NT2/D1 (cell line): ENCODE data around the gene GPRC5A.
A peak's percentile ranks its signal among the peaks of the same experiment; 100 is the strongest.

ENCODE experiments used
- DNase-seq: peaks from one replicate; pipeline ENCODE4 v3.0.0-alpha.2; 2011; ENCODE audit warnings: low read depth, low spot score
- H3K27me3 ChIP-seq: 2 replicates; pipeline ENCODE4 v1.6.0; 2011; ENCODE audit warnings: mild to moderate bottlenecking; ENCODE audit not compliant: insufficient read length, insufficient read depth
- H3K36me3 ChIP-seq: 2 replicates; pipeline ENCODE4 v1.6.1; 2011; ENCODE audit warnings: mild to moderate bottlenecking, low read length, mixed read lengths; ENCODE audit not compliant: insufficient read depth, insufficient read length
- H3K4me1 ChIP-seq: 2 replicates; pipeline ENCODE4 v1.5.1; 2011; ENCODE audit not compliant: insufficient read depth, insufficient read length
- H3K4me3 ChIP-seq: 2 replicates; pipeline ENCODE4 v1.5.1; 2011; ENCODE audit warnings: low read depth; ENCODE audit not compliant: insufficient read length
- H3K9ac ChIP-seq: 2 replicates; pipeline ENCODE4 v1.6.0; 2011; ENCODE audit warnings: low read depth; ENCODE audit not compliant: insufficient read length
- H3K9me3 ChIP-seq: 2 replicates; pipeline ENCODE4 v1.5.1; 2011; ENCODE audit warnings: mild to moderate bottlenecking, low read length; ENCODE audit not compliant: insufficient read depth
- SUZ12 ChIP-seq: IDR thresholded peaks from 2 replicates; pipeline ENCODE4 v1.6.1; 2011; ENCODE audit not compliant: insufficient read length, insufficient read depth; ENCODE audit errors: extremely low read depth
- YY1 ChIP-seq: IDR thresholded peaks from 2 replicates; pipeline ENCODE4 v1.6.1; 2011; ENCODE audit not compliant: insufficient read length, insufficient read depth
- ZNF274 ChIP-seq: IDR thresholded peaks from 2 replicates; pipeline ENCODE4 v1.6.1; 2011; ENCODE audit warnings: mild to moderate bottlenecking, low read depth, low read length

Gene GPRC5A

DNA sequence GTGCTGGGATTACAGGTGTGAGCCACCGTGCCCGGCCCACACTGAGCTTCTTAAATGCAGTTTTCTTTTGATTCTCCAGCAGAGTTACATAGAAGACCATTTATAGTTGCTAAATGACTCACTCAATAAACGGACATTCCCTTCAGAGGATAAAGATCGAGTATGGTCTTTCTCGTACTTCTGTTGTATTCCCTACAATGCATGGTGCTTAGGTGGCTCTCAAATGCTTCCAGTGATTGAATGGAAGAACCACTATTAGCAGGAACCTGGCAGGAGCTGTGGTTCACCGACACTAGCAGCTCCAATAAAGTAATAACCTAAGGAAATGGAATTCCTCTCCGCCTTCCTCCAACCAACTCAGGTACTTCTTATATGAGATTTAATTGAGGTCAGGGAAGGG lies 3.9 kb upstream of the GPRC5A start:
- TF ChIP-seq ZNF274 (no peak), SUZ12 (no peak), YY1 (no peak)
- Histone ChIP-seq H3K4me1 (peaks cover 11% of the 10 kb centered on the region), H3K36me3 (no peaks in the 10 kb centered on the region), H3K9me3 (no peaks in the 10 kb centered on the region), H3K9ac (no peak overlapping the region), H3K4me3 (no peak overlapping the region), H3K27me3 (peaks cover 47% of the 10 kb centered on the region)
- no peak for DNase-seq

DNA sequence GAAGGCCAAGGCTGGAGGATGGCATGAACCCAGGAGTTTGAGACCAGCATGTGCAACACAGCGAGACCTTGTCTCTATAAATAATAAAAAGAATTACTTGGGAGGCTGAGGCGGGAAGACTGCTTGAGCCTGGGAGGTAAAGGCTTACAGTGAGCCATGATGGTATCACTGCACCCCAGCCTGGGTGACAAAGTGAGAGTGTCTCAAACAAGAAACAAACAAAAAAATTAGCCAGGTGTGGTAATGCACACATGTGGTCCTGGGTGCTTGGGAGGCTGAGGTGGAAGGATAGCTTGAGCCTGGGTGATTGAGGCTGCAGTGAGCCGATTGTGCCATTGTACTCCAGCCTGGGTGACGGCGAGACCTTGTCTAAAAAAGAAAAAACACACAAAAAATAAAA lies 1.7 kb upstream of the GPRC5A start:
- Histone ChIP-seq H3K36me3 (no peaks in the 10 kb centered on the region), H3K4me1 (peaks cover 10% of the 10 kb centered on the region), H3K9me3 (no peaks in the 10 kb centered on the region), H3K4me3 (no peak overlapping the region), H3K27me3 (peaks cover 64% of the 10 kb centered on the region), H3K9ac (no peak overlapping the region)
- TF ChIP-seq ZNF274: no peak
- DNase-seq: no peak

DNA sequence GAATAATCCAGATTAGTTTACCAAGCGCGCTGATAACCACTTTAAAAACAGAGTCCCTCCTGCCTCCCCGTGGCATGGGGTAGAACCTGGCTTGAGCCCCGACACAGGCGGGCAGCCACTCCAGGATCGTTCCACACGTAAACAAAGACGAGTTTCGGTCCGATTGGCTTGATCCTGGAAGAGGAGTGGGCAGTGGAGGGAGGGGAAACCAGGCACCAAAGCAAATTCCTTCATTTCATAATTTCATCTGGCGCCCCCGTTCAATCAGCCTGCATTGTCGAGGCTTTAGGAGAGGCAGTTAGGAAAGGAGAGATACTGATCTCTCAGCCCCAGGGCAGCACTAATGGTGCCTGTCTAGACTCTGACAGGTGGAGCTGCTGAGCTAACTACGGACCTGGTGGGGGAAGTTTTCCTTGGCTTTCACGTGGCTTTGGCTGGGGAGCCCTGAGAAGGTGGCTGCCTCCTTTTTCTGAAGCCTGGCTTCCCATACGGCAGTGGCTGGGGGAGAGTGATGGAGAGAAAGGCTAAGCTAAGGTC lies 751 bp upstream of the GPRC5A start:
- peak overlapping the region; percentile 74 for H3K9ac ChIP-seq
- H3K9me3 ChIP-seq: no peaks in the 10 kb centered on the region
- peak; percentile 83 for DNase-seq
- no peak for TF ChIP-seq ZNF274
- TF ChIP-seq YY1: peak; percentile 9
- TF ChIP-seq SUZ12: peak; percentile 26
- peak overlapping the region; percentile 70 for H3K4me3 ChIP-seq
- peaks cover 64% of the 10 kb centered on the region for H3K27me3 ChIP-seq
- peaks cover 5% of the 10 kb centered on the region for H3K4me1 ChIP-seq
- no peaks in the 10 kb centered on the region for H3K36me3 ChIP-seq

DNA sequence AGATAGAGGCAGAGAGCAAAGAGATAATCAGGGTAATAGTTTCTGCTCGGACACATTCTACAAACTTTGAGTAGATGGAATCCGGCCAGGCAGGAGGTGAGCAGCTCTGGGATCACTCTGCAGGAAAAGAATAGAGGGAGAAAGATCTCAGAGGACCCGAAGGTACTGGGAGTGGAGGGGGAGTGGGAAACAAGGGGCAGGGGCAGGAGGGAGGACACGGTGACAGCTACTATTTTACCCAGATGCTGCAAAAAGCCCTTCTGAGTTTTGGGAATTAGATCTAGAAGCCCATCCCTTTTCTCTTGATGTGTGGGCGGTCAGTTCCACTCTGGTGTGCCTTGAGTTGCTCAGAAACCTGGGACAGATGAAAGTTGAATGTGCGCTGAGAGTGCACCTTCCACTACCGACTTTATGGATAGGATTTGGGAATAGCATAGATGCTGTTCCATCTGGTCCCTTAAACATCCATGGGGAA lies 556 bp downstream of the GPRC5A start:
- H3K4me3 ChIP-seq: peak overlapping the region; percentile 70
- no peak for DNase-seq
- peak overlapping the region; percentile 74 for H3K9ac ChIP-seq
- H3K4me1 ChIP-seq: no peaks in the 10 kb centered on the region
- H3K9me3 ChIP-seq: no peaks in the 10 kb centered on the region
- no peak for TF ChIP-seq YY1
- no peak for TF ChIP-seq ZNF274
- TF ChIP-seq SUZ12: no peak
- H3K36me3 ChIP-seq: no peaks in the 10 kb centered on the region
- H3K27me3 ChIP-seq: peaks cover 64% of the 10 kb centered on the region

DNA sequence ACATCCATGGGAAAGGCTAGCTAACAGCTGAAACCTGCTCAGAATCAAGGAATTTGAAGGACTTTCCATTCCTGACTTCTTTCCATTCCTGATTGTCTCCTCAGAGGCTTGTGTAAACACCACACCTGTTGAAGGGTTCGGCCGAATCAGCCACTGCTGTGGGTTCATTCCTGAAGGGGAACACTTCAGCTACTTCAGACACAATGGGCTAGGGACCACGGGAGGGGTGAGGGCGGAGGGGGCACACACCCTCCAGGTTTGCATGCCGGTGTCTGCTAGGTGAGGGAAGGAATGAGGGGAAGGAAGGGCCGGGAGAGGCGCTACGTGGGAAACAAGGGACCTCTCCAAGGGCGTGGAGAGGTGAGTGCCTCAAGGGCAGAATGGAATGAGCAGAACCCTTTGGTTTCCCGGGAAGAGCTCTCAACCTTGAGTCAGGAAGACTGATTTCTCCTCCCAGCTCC lies 1.3 kb downstream of the GPRC5A start:
- Histone ChIP-seq H3K9me3 (no peaks in the 10 kb centered on the region), H3K4me1 (no peaks in the 10 kb centered on the region), H3K4me3 (no peak overlapping the region), H3K9ac (no peak overlapping the region), H3K27me3 (peaks cover 59% of the 10 kb centered on the region), H3K36me3 (no peaks in the 10 kb centered on the region)
- no peak for DNase-seq
- TF ChIP-seq ZNF274 (no peak), SUZ12 (no peak), YY1 (no peak)

DNA sequence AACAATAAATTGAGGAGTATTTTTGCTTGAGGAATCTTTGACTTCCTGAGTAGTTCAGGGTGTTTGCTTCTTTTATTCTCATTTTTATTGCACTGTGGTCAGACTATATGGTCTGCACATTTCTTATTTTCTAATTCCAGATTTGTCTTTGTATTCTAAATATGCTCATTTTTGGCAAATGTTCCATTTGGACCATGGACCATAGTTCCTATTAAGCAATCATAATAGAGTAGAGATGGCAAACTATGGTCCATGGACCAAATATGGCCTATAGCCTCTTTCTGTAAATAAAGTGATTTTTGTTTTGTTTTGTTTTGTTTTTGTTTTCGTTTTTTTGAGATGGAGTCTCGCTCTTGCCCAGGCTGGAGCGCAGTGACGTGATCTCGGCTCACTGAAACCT lies 2.1 kb downstream of the GPRC5A start:
- Histone ChIP-seq H3K27me3 (peaks cover 52% of the 10 kb centered on the region), H3K9me3 (no peaks in the 10 kb centered on the region), H3K9ac (no peak overlapping the region), H3K36me3 (no peaks in the 10 kb centered on the region), H3K4me3 (no peak overlapping the region), H3K4me1 (no peaks in the 10 kb centered on the region)
- TF ChIP-seq SUZ12 (no peak), YY1 (no peak), ZNF274 (no peak)
- no peak for DNase-seq

DNA sequence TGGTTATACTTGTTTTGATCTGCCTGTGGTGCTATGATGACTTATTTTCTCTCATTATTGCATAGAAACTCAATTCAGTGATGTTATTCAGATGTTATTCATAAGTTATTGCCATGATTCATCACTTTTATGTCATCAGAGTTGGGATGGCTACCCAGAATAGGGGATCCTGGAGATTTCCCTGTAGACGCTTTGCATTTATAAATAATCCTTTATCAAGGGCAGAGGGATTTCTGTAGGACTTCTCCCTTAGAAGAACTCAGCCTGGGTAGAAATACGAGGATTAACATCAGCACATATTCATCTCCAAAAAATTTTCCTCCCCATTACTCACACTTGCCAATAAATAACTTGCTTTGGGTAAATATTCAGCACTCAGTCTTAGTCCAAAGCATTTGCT lies 4.9 kb downstream of the GPRC5A start:
- TF ChIP-seq SUZ12 (no peak), YY1 (no peak), ZNF274 (no peak)
- Histone ChIP-seq H3K9me3 (no peaks in the 10 kb centered on the region), H3K27me3 (peaks cover 29% of the 10 kb centered on the region), H3K4me3 (no peak overlapping the region), H3K36me3 (no peaks in the 10 kb centered on the region), H3K9ac (no peak overlapping the region), H3K4me1 (no peaks in the 10 kb centered on the region)
- no peak for DNase-seq
